Calu3 (cell line): ENCODE results near the gene LHX3. TPM values are rescaled to one million over a fixed set of nuclear protein-coding genes. Genes with fewer than 3 reads are reported as not detected.

ENCODE experiments used
- BruUV-seq: library from RNA; stranded (reverse); fragments of 400-500 nt; replicated peaks from 2 replicates; lab custom pipeline; 2021; lab: Mats Ljungman, UMichigan
- CTCF ChIA-PET: fragments of 300-600 bp; sonication (Branson Sonifier 250); formaldehyde crosslinking; loops from one replicate; lab custom pipeline; 2022; ENCODE audit warnings: antibody characterized with exemption; lab: Charles Lee
- DNase-seq: peaks from one replicate; pipeline ENCODE4 v3.0.0; 2022
- H3K27ac Mint-ChIP-seq: one replicate; pipeline ENCODE4 v1.8.0; 2022; ENCODE audit warnings: mixed read lengths; ENCODE audit not compliant: unreplicated experiment
- H3K27me3 Mint-ChIP-seq: one replicate; pipeline ENCODE4 v1.8.0; 2022; ENCODE audit warnings: mixed read lengths; ENCODE audit not compliant: unreplicated experiment
- H3K36me3 Mint-ChIP-seq: one replicate; pipeline ENCODE4 v1.8.0; 2022; ENCODE audit warnings: mild to moderate bottlenecking, moderate library complexity, mixed read lengths; ENCODE audit not compliant: insufficient read depth, unreplicated experiment
- H3K4me1 Mint-ChIP-seq: one replicate; pipeline ENCODE4 v1.8.0; 2022; ENCODE audit warnings: mild to moderate bottlenecking, low read depth, mixed read lengths; ENCODE audit not compliant: unreplicated experiment
- H3K4me3 Mint-ChIP-seq: one replicate; pipeline ENCODE4 v1.8.0; 2022; ENCODE audit warnings: mild to moderate bottlenecking, low read depth, moderate library complexity, mixed read lengths; ENCODE audit not compliant: unreplicated experiment
- H3K9me3 Mint-ChIP-seq: one replicate; pipeline ENCODE4 v1.8.0; 2022; ENCODE audit warnings: low read depth, mixed read lengths; ENCODE audit not compliant: unreplicated experiment
- intact Hi-C: fragments of 100-400 bp; cut with micrococcal nuclease; formaldehyde crosslinking; loops from one replicate; pipeline ENCODE4 v1.10.0; 2022; ENCODE audit not compliant: unreplicated experiment
- total RNA-seq: library from RNA; stranded (reverse); gene quantifications from 2 replicates; pipeline ENCODE4 v1.2.3, GENCODE V29; 2022
- TF ChIP-seq, protein P1 (sequence below): fragments of 200-600 bp; IDR thresholded peaks from one replicate; pipeline ENCODE4 v1.8.0; 2022; ENCODE audit warnings: antibody characterized with exemption; ENCODE audit not compliant: unreplicated experiment

The LHX3 gene
- total RNA-seq, 1 experiment from 2014 or later = not detected

GRCh38 chr9:136178773-136179075, 26.2 kb downstream of the LHX3 start:
- BruUV-seq = no TSS peak
- DNase-seq = no peak
- TF ChIP-seq, protein P1, sequence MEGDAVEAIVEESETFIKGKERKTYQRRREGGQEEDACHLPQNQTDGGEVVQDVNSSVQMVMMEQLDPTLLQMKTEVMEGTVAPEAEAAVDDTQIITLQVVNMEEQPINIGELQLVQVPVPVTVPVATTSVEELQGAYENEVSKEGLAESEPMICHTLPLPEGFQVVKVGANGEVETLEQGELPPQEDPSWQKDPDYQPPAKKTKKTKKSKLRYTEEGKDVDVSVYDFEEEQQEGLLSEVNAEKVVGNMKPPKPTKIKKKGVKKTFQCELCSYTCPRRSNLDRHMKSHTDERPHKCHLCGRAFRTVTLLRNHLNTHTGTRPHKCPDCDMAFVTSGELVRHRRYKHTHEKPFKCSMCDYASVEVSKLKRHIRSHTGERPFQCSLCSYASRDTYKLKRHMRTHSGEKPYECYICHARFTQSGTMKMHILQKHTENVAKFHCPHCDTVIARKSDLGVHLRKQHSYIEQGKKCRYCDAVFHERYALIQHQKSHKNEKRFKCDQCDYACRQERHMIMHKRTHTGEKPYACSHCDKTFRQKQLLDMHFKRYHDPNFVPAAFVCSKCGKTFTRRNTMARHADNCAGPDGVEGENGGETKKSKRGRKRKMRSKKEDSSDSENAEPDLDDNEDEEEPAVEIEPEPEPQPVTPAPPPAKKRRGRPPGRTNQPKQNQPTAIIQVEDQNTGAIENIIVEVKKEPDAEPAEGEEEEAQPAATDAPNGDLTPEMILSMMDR = no peak
- Mint-ChIP-seq H3K36me3 (no peaks in the 10 kb centered on the region), H3K9me3 (no peaks in the 10 kb centered on the region), H3K27me3 (peaks cover 63% of the 10 kb centered on the region), H3K4me3 (no peak overlapping the region), H3K4me1 (no peaks in the 10 kb centered on the region), H3K27ac (no peak overlapping the region)
- CTCF ChIA-PET = no interaction called here
- intact Hi-C loops = no loop called here

- CTCF ChIA-PET = no interaction called here
- intact Hi-C loops = no loop called here
- no peaks in the 10 kb centered on the region for H3K9me3 Mint-ChIP-seq
- TF ChIP-seq, protein P1 = no peak
- DNase-seq = no peak
- H3K4me3 Mint-ChIP-seq = no peak overlapping the region
- BruUV-seq = no TSS peak
- no peaks in the 10 kb centered on the region for H3K36me3 Mint-ChIP-seq
- peaks cover 61% of the 10 kb centered on the region for H3K27me3 Mint-ChIP-seq
- H3K27ac Mint-ChIP-seq = no peak overlapping the region
- no peaks in the 10 kb centered on the region for H3K4me1 Mint-ChIP-seq
Measured at GRCh38 chr9:136178061-136178772, 26.7 kb downstream of the LHX3 start.

GRCh38 chr9:136177224-136177623, 27.7 kb downstream of the LHX3 start:
- Mint-ChIP-seq H3K4me1 (no peaks in the 10 kb centered on the region), H3K4me3 (no peak overlapping the region), H3K27ac (no peak overlapping the region), H3K27me3 (peaks cover 51% of the 10 kb centered on the region), H3K36me3 (no peaks in the 10 kb centered on the region), H3K9me3 (no peaks in the 10 kb centered on the region)
- BruUV-seq = no TSS peak
- TF ChIP-seq, protein P1 = no peak
- no peak for DNase-seq
- intact Hi-C loops = no loop called here
- CTCF ChIA-PET = no interaction called here

- intact Hi-C loops = no loop called here
- Mint-ChIP-seq H3K27ac (no peak overlapping the region), H3K4me3 (no peak overlapping the region), H3K9me3 (no peaks in the 10 kb centered on the region), H3K36me3 (peaks cover 7% of the 10 kb centered on the region), H3K4me1 (peaks cover 9% of the 10 kb centered on the region), H3K27me3 (peaks cover 46% of the 10 kb centered on the region)
- no TSS peak for BruUV-seq
- no peak for DNase-seq
- CTCF ChIA-PET = no interaction called here
- TF ChIP-seq, protein P1 = no peak
Measured at GRCh38 chr9:136175616-136176197, 29.2 kb downstream of the LHX3 start.
